ENCODE data around the gene TSPAN16. TPM values are rescaled to one million over a fixed set of nuclear protein-coding genes. Genes with fewer than 3 reads are reported as not detected.

The TSPAN16 gene
- total RNA-seq, 1 experiment from 2014 or later: not detected

DNA sequence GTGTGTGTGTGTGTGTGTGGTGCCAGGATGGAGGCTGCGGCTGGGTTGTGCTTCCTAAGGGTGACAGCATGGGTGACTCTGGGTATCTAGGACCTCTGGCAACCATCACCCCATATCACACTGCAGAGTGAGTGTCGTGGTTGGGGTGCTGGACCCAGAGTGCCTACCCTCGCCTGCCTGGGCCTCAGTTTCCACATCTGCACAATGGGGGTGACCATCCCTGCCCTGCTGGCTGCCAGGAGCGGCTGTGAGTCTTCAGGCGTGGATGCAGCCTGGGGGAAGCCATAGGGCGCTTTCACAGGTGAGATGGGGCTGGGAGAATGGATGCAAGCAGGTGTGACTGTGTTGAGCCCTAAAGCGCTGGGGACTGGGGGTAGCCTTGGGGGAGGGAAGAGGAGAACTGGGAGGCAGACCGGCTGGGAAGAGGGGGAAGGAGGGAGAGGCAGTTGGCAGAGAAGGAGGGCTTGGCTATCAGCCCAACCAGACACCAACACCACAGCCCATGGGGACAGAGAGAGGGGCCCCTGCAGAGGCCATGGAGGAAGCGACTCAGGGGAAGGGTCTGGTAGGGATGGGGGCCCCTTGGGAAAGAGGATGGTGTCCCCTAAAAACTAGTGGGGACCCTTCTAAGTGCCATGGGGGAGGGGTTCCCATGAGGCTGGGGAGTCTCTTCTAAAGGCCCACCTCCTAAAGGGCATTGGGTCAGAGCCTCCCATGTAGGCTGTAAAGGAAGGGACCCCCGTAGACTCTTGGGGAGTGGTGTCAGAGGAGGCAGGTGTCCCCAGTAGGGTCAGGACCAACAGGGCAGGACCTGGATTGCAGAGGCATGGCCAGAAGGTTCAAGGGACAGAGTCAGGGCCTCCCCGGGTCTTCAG is 61.0 kb downstream of the TSPAN16 start:
- Mint-ChIP-seq H3K36me3 (ENCODE audit: insufficient read depth in 1 of 3, low read depth in 3 of 3) (no peaks in the 10 kb centered on the region; a peak in 1 of 7 replicates), H3K4me3 (peak overlapping the region in 1 of 2 experiments; percentile 80; a peak in 3 of 5 replicates), H3K27ac (no peak overlapping the region), H3K27me3 (ENCODE audit: low read depth) (peaks cover 66% of the 10 kb centered on the region), H3K9me3 (no peaks in the 10 kb centered on the region; a peak in 1 of 5 replicates), H3K4me1 (peaks cover 11 to 30% of the 10 kb centered on the region in 2 experiments)
- no peaks in the 10 kb centered on the region; the same call in 1 of the 2 replicates for H3K27me3 ChIP-seq (ENCODE audit: insufficient read depth, low read length)
- H3K27ac ChIP-seq (ENCODE audit: insufficient read length, low read depth, low read length): no peak overlapping the region
- H3K79me1 ChIP-seq (ENCODE audit: insufficient read depth, low read depth, low read length, poor library complexity, severe bottlenecking): no peaks in the 10 kb centered on the region
- no peaks in the 10 kb centered on the region for H4K20me1 ChIP-seq (ENCODE audit: control insufficient read depth, insufficient read depth, insufficient read length)
- no peak overlapping the region for H3K56ac ChIP-seq (ENCODE audit: insufficient read length, low read depth, low read length)
- H3K9ac ChIP-seq (ENCODE audit: extremely low read depth, insufficient read length, low read length): no peak overlapping the region
- H2BK15ac ChIP-seq (ENCODE audit: low read depth, low read length): no peak overlapping the region
- no peak overlapping the region for H2BK5ac ChIP-seq (ENCODE audit: insufficient read length, low read length)
- H3K23me2 ChIP-seq (ENCODE audit: insufficient read length, low read depth, low read length, poor library complexity, severe bottlenecking): peaks cover 9% of the 10 kb centered on the region
- H4K91ac ChIP-seq (ENCODE audit: insufficient read length, low read depth, low read length): no peak overlapping the region
- no peak overlapping the region for H3K18ac ChIP-seq (ENCODE audit: insufficient read length, low read depth, low read length)
- no peak overlapping the region for H3K23ac ChIP-seq (ENCODE audit: insufficient read length, low read depth, low read length)
- no peak overlapping the region for H4K5ac ChIP-seq (ENCODE audit: insufficient read length, low read depth, low read length)
- H2AFZ ChIP-seq (ENCODE audit: low read length): no peak overlapping the region
- H3K4me1 ChIP-seq (ENCODE audit: insufficient read depth, low read length): peaks cover 2% of the 10 kb centered on the region; the same call in 1 of the 2 replicates
- WGBS (ENCODE audit: extremely low coverage, insufficient read length, low lambda C conversion rate): no CpG with 5 or more reads among the region's 11 CpGs
- no peak overlapping the region for H3K4ac ChIP-seq (ENCODE audit: low read depth, low read length)
- H2AK5ac ChIP-seq (ENCODE audit: insufficient read length, low read length): no peak overlapping the region
- no peak overlapping the region for H2BK120ac ChIP-seq (ENCODE audit: low read depth, low read length, poor library complexity, severe bottlenecking)
- H2BK20ac ChIP-seq (ENCODE audit: low read depth, low read length, poor library complexity, severe bottlenecking): no peak overlapping the region
- H2BK12ac ChIP-seq (ENCODE audit: insufficient read length, low read depth, low read length): no peak overlapping the region
- H4K8ac ChIP-seq (replicated peaks; ENCODE audit: insufficient read length, low read depth, low read length): no peak overlapping the region
- TF ChIP-seq, protein P1, sequence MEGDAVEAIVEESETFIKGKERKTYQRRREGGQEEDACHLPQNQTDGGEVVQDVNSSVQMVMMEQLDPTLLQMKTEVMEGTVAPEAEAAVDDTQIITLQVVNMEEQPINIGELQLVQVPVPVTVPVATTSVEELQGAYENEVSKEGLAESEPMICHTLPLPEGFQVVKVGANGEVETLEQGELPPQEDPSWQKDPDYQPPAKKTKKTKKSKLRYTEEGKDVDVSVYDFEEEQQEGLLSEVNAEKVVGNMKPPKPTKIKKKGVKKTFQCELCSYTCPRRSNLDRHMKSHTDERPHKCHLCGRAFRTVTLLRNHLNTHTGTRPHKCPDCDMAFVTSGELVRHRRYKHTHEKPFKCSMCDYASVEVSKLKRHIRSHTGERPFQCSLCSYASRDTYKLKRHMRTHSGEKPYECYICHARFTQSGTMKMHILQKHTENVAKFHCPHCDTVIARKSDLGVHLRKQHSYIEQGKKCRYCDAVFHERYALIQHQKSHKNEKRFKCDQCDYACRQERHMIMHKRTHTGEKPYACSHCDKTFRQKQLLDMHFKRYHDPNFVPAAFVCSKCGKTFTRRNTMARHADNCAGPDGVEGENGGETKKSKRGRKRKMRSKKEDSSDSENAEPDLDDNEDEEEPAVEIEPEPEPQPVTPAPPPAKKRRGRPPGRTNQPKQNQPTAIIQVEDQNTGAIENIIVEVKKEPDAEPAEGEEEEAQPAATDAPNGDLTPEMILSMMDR (conservative IDR thresholded peaks at IDR 0.05): no peak
- H3K79me2 ChIP-seq (ENCODE audit: insufficient read depth, low read length): no peaks in the 10 kb centered on the region
- DNase-seq: no peak
- H3T11ph ChIP-seq (ENCODE audit: low read length): no peak overlapping the region
- no peak overlapping the region for H3K4me2 ChIP-seq (ENCODE audit: insufficient read depth, insufficient read length, low read length)
- no peak overlapping the region for H3K14ac ChIP-seq (ENCODE audit: insufficient read depth, low read length)
- no peaks in the 10 kb centered on the region for H3K9me3 ChIP-seq (ENCODE audit: control insufficient read depth, low read depth, low read length)

All from H9 (cell line).